ENCODE measurements around the gene ITCH. TPM values are rescaled to one million over a fixed set of nuclear protein-coding genes. Genes with fewer than 3 reads are reported as not detected.

The ITCH gene
- polyA plus RNA-seq, 1 donor from 2014 or later, result 39.5 TPM

- Histone ChIP-seq H3K4me3 (ENCODE audit: low read length) (no peak overlapping the region), H3K27me3 (ENCODE audit: insufficient read depth, low read depth, low read length) (no peaks in the 10 kb centered on the region), H4K20me1 (ENCODE audit: insufficient read depth) (no peaks in the 10 kb centered on the region), H3F3A (ENCODE audit: insufficient read depth, low read length, poor library complexity, severe bottlenecking) (no peaks in the 10 kb centered on the region), H3K4me2 (ENCODE audit: low read length) (no peak overlapping the region), H3K79me2 (replicated peaks; ENCODE audit: insufficient read depth, low read length) (no peaks in the 10 kb centered on the region), H2AFZ (ENCODE audit: low read depth, low read length) (no peak overlapping the region), H3K36me3 (ENCODE audit: insufficient read depth, low read length) (no peaks in the 10 kb centered on the region), H3K9ac (ENCODE audit: low read length) (no peak overlapping the region), H3K27ac (ENCODE audit: low read length) (no peak overlapping the region), H3K9me2 (ENCODE audit: insufficient read depth, low read length) (no peaks in the 10 kb centered on the region), H3K9me3 (ENCODE audit: low read length) (no peaks in the 10 kb centered on the region)
- TF ChIP-seq, protein P1, sequence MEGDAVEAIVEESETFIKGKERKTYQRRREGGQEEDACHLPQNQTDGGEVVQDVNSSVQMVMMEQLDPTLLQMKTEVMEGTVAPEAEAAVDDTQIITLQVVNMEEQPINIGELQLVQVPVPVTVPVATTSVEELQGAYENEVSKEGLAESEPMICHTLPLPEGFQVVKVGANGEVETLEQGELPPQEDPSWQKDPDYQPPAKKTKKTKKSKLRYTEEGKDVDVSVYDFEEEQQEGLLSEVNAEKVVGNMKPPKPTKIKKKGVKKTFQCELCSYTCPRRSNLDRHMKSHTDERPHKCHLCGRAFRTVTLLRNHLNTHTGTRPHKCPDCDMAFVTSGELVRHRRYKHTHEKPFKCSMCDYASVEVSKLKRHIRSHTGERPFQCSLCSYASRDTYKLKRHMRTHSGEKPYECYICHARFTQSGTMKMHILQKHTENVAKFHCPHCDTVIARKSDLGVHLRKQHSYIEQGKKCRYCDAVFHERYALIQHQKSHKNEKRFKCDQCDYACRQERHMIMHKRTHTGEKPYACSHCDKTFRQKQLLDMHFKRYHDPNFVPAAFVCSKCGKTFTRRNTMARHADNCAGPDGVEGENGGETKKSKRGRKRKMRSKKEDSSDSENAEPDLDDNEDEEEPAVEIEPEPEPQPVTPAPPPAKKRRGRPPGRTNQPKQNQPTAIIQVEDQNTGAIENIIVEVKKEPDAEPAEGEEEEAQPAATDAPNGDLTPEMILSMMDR (IDR thresholded peaks at IDR 0.05; ENCODE audit: poor library complexity, severe bottlenecking), result no peak
- no peak for TF ChIP-seq POLR2AphosphoS5 (IDR thresholded peaks at IDR 0.05)
- no peak for TF ChIP-seq REST (IDR thresholded peaks at IDR 0.05; ENCODE audit: borderline replicate concordance)
- TF ChIP-seq RAD21 (conservative IDR thresholded peaks at IDR 0.05), result no peak
- no peak for TF ChIP-seq EZH2 (IDR thresholded peaks at IDR 0.05; ENCODE audit: borderline replicate concordance, insufficient read depth, low read length, poor library complexity, severe bottlenecking)
- no peak for TF ChIP-seq SMC3 (conservative IDR thresholded peaks at IDR 0.05; ENCODE audit: poor library complexity)
- no peak for TF ChIP-seq TAF1 (IDR thresholded peaks at IDR 0.05; ENCODE audit: low read depth)
- no peak for TF ChIP-seq MXI1 (conservative IDR thresholded peaks at IDR 0.05; ENCODE audit: poor library complexity, severe bottlenecking)
- TF ChIP-seq EP300 (conservative IDR thresholded peaks at IDR 0.05; ENCODE audit: poor library complexity, severe bottlenecking), result no peak
Observed at GRCh38 chr20:34549291-34549928, 186.3 kb downstream of the ITCH start.

DNA sequence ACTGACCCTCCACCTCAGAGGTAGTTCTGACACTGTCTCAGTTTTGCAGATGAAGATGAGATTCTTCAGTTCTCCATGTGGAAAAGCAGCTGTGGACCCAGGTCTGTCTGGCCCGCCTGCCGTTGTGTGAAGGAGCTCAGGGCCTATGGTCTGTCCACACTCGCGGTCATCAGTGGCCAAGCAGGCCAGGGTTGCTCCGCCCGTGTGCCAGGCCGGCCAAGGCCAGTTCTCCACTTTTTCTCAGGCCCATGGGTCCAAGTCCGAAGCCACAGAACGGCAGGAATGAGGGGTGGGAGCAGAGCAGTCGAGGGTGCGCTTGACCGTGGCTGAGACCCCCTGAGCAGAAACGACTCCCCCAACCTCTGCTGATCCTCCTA lies 186.8 kb downstream of the ITCH start:
- TF ChIP-seq, protein P1 (IDR thresholded peaks at IDR 0.05; ENCODE audit: poor library complexity, severe bottlenecking), result no peak
- TF ChIP-seq REST (IDR thresholded peaks at IDR 0.05; ENCODE audit: borderline replicate concordance) (no peak), MXI1 (conservative IDR thresholded peaks at IDR 0.05; ENCODE audit: poor library complexity, severe bottlenecking) (no peak), EZH2 (IDR thresholded peaks at IDR 0.05; ENCODE audit: borderline replicate concordance, insufficient read depth, low read length, poor library complexity, severe bottlenecking) (no peak), RAD21 (conservative IDR thresholded peaks at IDR 0.05) (no peak), TAF1 (IDR thresholded peaks at IDR 0.05; ENCODE audit: low read depth) (no peak), SMC3 (conservative IDR thresholded peaks at IDR 0.05; ENCODE audit: poor library complexity) (no peak), POLR2AphosphoS5 (IDR thresholded peaks at IDR 0.05) (no peak), EP300 (conservative IDR thresholded peaks at IDR 0.05; ENCODE audit: poor library complexity, severe bottlenecking) (no peak)
- Histone ChIP-seq H3K4me2 (ENCODE audit: low read length) (no peak overlapping the region), H3K27ac (ENCODE audit: low read length) (no peak overlapping the region), H3K4me3 (ENCODE audit: low read length) (no peak overlapping the region), H3K9ac (ENCODE audit: low read length) (no peak overlapping the region), H3F3A (ENCODE audit: insufficient read depth, low read length, poor library complexity, severe bottlenecking) (no peaks in the 10 kb centered on the region), H3K9me2 (ENCODE audit: insufficient read depth, low read length) (no peaks in the 10 kb centered on the region), H2AFZ (ENCODE audit: low read depth, low read length) (no peak overlapping the region), H3K36me3 (ENCODE audit: insufficient read depth, low read length) (no peaks in the 10 kb centered on the region), H3K79me2 (replicated peaks; ENCODE audit: insufficient read depth, low read length) (no peaks in the 10 kb centered on the region), H3K27me3 (ENCODE audit: insufficient read depth, low read depth, low read length) (no peaks in the 10 kb centered on the region), H4K20me1 (ENCODE audit: insufficient read depth) (no peaks in the 10 kb centered on the region), H3K9me3 (ENCODE audit: low read length) (no peaks in the 10 kb centered on the region)

Measured in neural cell (in vitro differentiated cells).